Measurements from ENCODE around the gene PHF14. TPM values are rescaled to one million over a fixed set of nuclear protein-coding genes. Genes with fewer than 3 reads are reported as not detected.

PHF14 gene
- total and polyA plus RNA-seq, 3 donors from 2014 or later, result 11.2 to 55.7 (median 48.3) TPM

DNA sequence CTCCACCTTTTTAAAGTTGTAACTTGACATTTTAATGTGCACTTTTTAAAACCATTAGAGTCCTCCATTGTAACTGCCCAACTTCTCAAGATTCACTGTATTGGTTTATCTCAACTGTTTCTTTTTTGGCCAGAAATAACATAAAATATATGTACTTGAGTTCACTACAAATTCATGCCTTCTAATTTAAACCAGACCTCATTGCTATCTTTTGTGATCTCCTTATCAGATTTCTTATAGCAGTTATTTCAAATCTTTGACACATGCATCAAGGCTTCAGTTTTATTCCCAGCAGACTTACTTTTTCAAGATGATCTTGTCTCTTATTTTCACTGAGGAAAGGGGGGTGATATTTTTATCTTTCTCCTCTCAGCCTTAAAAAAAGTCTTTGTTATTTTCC, 154.3 kb downstream of the PHF14 start:
- no peak overlapping the region for H3K27ac ChIP-seq
- H3K4me1 ChIP-seq, result no peaks in the 10 kb centered on the region
- no peak for DNase-seq
- TF ChIP-seq, protein P1, sequence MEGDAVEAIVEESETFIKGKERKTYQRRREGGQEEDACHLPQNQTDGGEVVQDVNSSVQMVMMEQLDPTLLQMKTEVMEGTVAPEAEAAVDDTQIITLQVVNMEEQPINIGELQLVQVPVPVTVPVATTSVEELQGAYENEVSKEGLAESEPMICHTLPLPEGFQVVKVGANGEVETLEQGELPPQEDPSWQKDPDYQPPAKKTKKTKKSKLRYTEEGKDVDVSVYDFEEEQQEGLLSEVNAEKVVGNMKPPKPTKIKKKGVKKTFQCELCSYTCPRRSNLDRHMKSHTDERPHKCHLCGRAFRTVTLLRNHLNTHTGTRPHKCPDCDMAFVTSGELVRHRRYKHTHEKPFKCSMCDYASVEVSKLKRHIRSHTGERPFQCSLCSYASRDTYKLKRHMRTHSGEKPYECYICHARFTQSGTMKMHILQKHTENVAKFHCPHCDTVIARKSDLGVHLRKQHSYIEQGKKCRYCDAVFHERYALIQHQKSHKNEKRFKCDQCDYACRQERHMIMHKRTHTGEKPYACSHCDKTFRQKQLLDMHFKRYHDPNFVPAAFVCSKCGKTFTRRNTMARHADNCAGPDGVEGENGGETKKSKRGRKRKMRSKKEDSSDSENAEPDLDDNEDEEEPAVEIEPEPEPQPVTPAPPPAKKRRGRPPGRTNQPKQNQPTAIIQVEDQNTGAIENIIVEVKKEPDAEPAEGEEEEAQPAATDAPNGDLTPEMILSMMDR (IDR thresholded peaks at IDR 0.05), result no peak
- TF ChIP-seq POLR2A (IDR thresholded peaks at IDR 0.05), result no peak
- no peak overlapping the region for H3K4me3 ChIP-seq
- H3K9me3 ChIP-seq, result no peaks in the 10 kb centered on the region
- H3K27me3 ChIP-seq, result no peaks in the 10 kb centered on the region
- no peaks in the 10 kb centered on the region for H3K36me3 ChIP-seq (ENCODE audit: low read depth, missing control alignments)
- intact Hi-C loops (cut with DNase I; ENCODE audit: low total_unique reads), result no loop called here

DNA sequence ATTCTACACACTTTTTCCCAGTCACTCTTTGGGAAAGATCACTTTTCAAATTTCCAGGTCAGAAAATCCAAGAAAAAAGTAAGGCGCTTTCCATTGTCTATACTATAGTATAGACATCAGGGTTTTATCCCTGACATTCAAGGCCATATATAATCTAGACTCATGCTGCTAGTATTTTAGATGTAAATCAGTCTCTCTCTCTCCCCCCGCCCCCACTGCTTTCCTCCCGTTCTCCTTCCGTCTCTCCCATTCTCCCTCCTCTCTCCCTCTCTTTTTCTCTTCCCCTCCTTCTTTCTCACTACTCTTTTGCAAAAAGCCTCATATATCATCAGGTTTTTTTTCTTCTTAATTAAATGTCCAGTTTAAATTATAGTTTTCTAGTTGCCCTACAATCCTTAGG, 154.8 kb downstream of the PHF14 start:
- WGBS, 2 donors, result 88 to 95% methylated on average over 4 of the region's 4 CpGs
- no peak for DNase-seq
- Histone ChIP-seq H3K4me3 (no peak overlapping the region), H3K27ac (no peak overlapping the region), H3K36me3 (ENCODE audit: low read depth, missing control alignments) (no peaks in the 10 kb centered on the region), H3K4me1 (no peaks in the 10 kb centered on the region), H3K27me3 (no peaks in the 10 kb centered on the region), H3K9me3 (no peaks in the 10 kb centered on the region)
- intact Hi-C loops (cut with DNase I; ENCODE audit: low total_unique reads), result no loop called here
- TF ChIP-seq, protein P1 (IDR thresholded peaks at IDR 0.05), result no peak
- no peak for TF ChIP-seq POLR2A (IDR thresholded peaks at IDR 0.05)

DNA sequence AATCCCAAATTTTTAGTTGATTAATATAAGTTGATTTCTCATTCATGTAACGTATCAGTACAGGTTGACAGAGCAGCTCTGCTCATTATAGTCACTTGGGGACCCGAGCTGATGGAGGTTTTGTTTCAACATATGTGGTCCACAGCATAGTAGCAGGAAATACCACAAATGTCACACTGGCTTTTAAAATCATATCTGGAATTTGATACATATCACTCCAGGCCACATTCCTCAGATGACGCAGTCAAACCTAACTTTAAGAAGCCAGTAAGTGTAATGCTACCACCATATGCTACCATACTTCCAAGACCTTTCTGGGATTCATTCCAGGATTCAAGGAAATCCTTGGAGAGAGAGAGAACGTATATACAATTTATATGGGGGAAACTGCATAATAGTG, 156.3 kb downstream of the PHF14 start:
- Histone ChIP-seq H3K36me3 (ENCODE audit: low read depth, missing control alignments) (no peaks in the 10 kb centered on the region), H3K4me3 (no peak overlapping the region), H3K9me3 (no peaks in the 10 kb centered on the region), H3K27me3 (no peaks in the 10 kb centered on the region), H3K4me1 (no peaks in the 10 kb centered on the region), H3K27ac (no peak overlapping the region)
- TF ChIP-seq, protein P1 (IDR thresholded peaks at IDR 0.05), result no peak
- TF ChIP-seq POLR2A (IDR thresholded peaks at IDR 0.05), result no peak
- WGBS, 2 donors, result 91 to 92% methylated on average over 4 of the region's 4 CpGs
- intact Hi-C loops (cut with DNase I; ENCODE audit: low total_unique reads), result no loop called here
- DNase-seq, result no peak

DNA sequence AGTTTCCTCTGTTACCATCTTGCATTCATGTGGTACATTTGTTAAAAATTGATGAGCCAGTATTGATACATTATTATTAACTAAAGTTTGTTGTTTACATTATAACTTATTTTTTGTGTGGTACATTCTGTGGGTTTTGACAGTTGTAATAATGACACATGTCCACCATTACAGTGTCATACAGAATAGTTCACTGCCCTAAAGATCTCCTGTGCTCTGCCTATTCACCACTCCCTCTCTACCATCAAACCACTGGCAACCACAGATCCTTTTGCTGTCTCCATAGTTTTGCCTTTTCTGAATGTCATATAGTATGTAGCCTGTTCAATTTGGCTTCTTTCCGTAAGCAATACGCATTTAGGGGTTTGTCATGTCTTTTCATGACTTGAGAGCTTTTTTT, 156.9 kb downstream of the PHF14 start:
- Histone ChIP-seq H3K4me3 (no peak overlapping the region), H3K4me1 (no peaks in the 10 kb centered on the region), H3K27ac (no peak overlapping the region), H3K36me3 (ENCODE audit: low read depth, missing control alignments) (no peaks in the 10 kb centered on the region), H3K9me3 (no peaks in the 10 kb centered on the region), H3K27me3 (no peaks in the 10 kb centered on the region)
- 95 to 97% methylated on average over 2 of the region's 2 CpGs for WGBS, 2 donors
- no peak for DNase-seq
- TF ChIP-seq, protein P1 (IDR thresholded peaks at IDR 0.05), result no peak
- intact Hi-C loops (cut with DNase I; ENCODE audit: low total_unique reads), result no loop called here

DNA sequence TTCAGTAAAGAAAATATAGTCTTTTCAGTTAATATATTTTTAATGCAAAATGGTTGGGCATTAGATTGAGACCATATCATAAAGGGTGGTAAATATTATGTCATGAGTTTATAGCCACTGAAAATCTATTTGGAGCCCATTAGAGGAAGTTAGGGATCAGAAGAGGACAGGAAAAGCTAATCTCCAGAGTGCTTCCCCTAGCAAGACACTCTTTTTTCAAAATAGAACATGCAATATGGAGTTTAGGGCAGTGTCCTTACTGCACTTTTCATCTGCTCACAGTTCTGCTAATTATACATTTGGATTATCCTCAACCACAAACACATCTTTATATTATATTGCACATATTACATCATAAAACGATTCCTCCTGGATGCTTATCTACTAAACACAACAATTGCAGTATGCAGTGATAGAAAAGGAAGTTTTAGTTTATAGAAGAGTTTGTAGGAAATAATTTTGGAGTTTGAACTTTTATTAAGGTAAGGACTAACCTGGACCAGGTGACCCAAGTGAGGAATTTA, 159.8 kb downstream of the PHF14 start:
- no peak overlapping the region for H3K27ac ChIP-seq
- no peaks in the 10 kb centered on the region for H3K4me1 ChIP-seq
- TF ChIP-seq, protein P1 (IDR thresholded peaks at IDR 0.05), result no peak
- no peak for TF ChIP-seq POLR2A (IDR thresholded peaks at IDR 0.05)
- H3K4me3 ChIP-seq, result no peak overlapping the region
- H3K36me3 ChIP-seq (ENCODE audit: low read depth, missing control alignments), result no peaks in the 10 kb centered on the region
- H3K27me3 ChIP-seq, result no peaks in the 10 kb centered on the region
- no peaks in the 10 kb centered on the region for H3K9me3 ChIP-seq
- intact Hi-C loops (cut with DNase I; ENCODE audit: low total_unique reads), result no loop called here
- DNase-seq, result no peak
- WGBS, 2 donors, result 52 to 63% methylated on average over 1 of the region's 1 CpG
